Kidney (tissue), 14 donors: ENCODE data around the gene MEGF11. TPM values are rescaled to one million over a fixed set of nuclear protein-coding genes. Genes with fewer than 3 reads are reported as not detected.

Source experiments
- DNase-seq, 5 donors: peaks; one replicate each; pipeline ENCODE4 v3.0.0-alpha.2; 2013 to 2020
- FAIRE-seq: peaks from 2 replicates; lab custom pipeline; 2012; peaks lifted over from hg19 to GRCh38; lab: Jason Lieb, UNC
- H3K27ac ChIP-seq, 2 donors: one replicate each; pipeline ENCODE4 v1.7.0; 2013; ENCODE audit warnings: low read depth in 2 of 2, low read length in 2 of 2, inconsistent platforms in 1 of 2
- H3K27me3 ChIP-seq: one replicate; pipeline ENCODE4 v1.7.1; 2013; ENCODE audit warnings: low read length, inconsistent platforms; ENCODE audit not compliant: control insufficient read depth, insufficient read depth
- H3K36me3 ChIP-seq, 3 donors: one replicate each; pipeline versions ENCODE4 v1.7.0 to v1.7.1; 2013; ENCODE audit warnings: low read length in 3 of 3, control low read depth in 1 of 3, inconsistent platforms in 1 of 3; ENCODE audit not compliant: insufficient read depth in 3 of 3, control insufficient read depth in 2 of 3
- H3K4me1 ChIP-seq, 3 donors: one replicate each; pipeline versions ENCODE4 v1.7.0 to v1.7.1; 2013; ENCODE audit warnings: low read length in 3 of 3, inconsistent platforms in 1 of 3, low read depth in 1 of 3; ENCODE audit not compliant: control insufficient read depth in 2 of 3, insufficient read depth in 2 of 3
- H3K4me3 ChIP-seq, 3 donors: one replicate each; pipeline versions ENCODE4 v1.7.0 to v1.8.1; 2013; ENCODE audit warnings: low read length in 3 of 3, control low read depth in 1 of 3, inconsistent platforms in 1 of 3
- H3K9ac ChIP-seq, 3 donors: one replicate each; pipeline versions ENCODE4 v1.7.0 to v1.7.1; 2013; ENCODE audit warnings: low read length in 3 of 3, control low read depth in 1 of 3, inconsistent platforms in 1 of 3
- H3K9me3 ChIP-seq, 3 donors: one replicate each; pipeline versions ENCODE4 v1.7.0 to v1.7.1; 2013; ENCODE audit warnings: low read length in 3 of 3, control low read depth in 1 of 3, inconsistent platforms in 1 of 3; ENCODE audit not compliant: control insufficient read depth in 2 of 3, insufficient read depth in 1 of 3
- CTCF ChIP-seq: IDR thresholded peaks from 3 replicates; pipeline ENCODE4 v1.5.1; 2012; ENCODE audit warnings: mild to moderate bottlenecking, moderate library complexity, borderline replicate concordance; ENCODE audit not compliant: insufficient read depth; ENCODE audit errors: extremely low read depth
- intact Hi-C: fragments of 100-400 bp; cut with DNase I; formaldehyde crosslinking; loops from one replicate; pipeline ENCODE4 v1.11.1; 2022
- polyA plus RNA-seq: library from polyadenylated mRNA; stranded (reverse); fragments of 350-450 nt; fragmentation: Illumina TruSeq; extraction: RNeasy Lipid Tissue Mini Kit (QIAGEN cat#74804); gene quantifications from one replicate; pipeline ENCODE4 v1.2.3, GENCODE V29; 2014; ENCODE audit warnings: low read depth, low replicate concordance; ENCODE audit not compliant: insufficient read depth
- total RNA-seq: library from RNA; stranded (reverse); fragmentation: NEBNext Ultra II Directional; extraction: Animal tissue kit (Norgen Biotek cat#: 25700); gene quantifications from one replicate; pipeline ENCODE4 v1.2.1, GENCODE V29; 2021
- donor health status: control.
- donor health status: control.
- donor health status: control.
- donor health status: control.
- donor health status: control.
- donor health status: DM: yes; HTN: yes; CAD: no.
- donor health status: Normal renal cell carcinoma (clear cell type).

MEGF11 gene
- total and polyA plus RNA-seq, 2 donors from 2014 or later, result 10.4 to 41.8 TPM

- no peaks in the 10 kb centered on the region for H3K36me3 ChIP-seq
- no peak for FAIRE-seq
- H3K4me1 ChIP-seq, result no peaks in the 10 kb centered on the region
These were observed 16.7 kb downstream of the MEGF11 start for GRCh38 chr15:66236806-66237375.

GRCh38 chr15:66235866-66236265, 17.7 kb downstream of the MEGF11 start:
- DNase-seq (no peak), FAIRE-seq (no peak)
- Histone ChIP-seq H3K9me3 (no peaks in the 10 kb centered on the region), H3K4me1 (no peaks in the 10 kb centered on the region), H3K4me3 (no peak overlapping the region), H3K9ac (no peak overlapping the region), H3K27ac (no peak overlapping the region), H3K36me3 (no peaks in the 10 kb centered on the region), H3K27me3 (no peaks in the 10 kb centered on the region)
- TF ChIP-seq CTCF, result no peak
- intact Hi-C loops, result no loop called here

More at GRCh38 chr15:66236806-66237375, 16.7 kb downstream of the MEGF11 start:
- Histone ChIP-seq H3K9me3 (no peaks in the 10 kb centered on the region), H3K27ac (no peak overlapping the region), H3K27me3 (no peaks in the 10 kb centered on the region), H3K9ac (no peak overlapping the region), H3K4me3 (no peak overlapping the region)
- no peak for TF ChIP-seq CTCF
- no peak for DNase-seq
- intact Hi-C loops, result no loop called here

- no peaks in the 10 kb centered on the region for H3K4me1 ChIP-seq
- DNase-seq (no peak), FAIRE-seq (no peak)
- no peak overlapping the region for H3K9ac ChIP-seq
- H3K4me3 ChIP-seq, result no peak overlapping the region
- no peaks in the 10 kb centered on the region for H3K36me3 ChIP-seq
- H3K9me3 ChIP-seq, result no peaks in the 10 kb centered on the region
- no peak for TF ChIP-seq CTCF
- no peaks in the 10 kb centered on the region for H3K27me3 ChIP-seq
- intact Hi-C loops, result no loop called here
- H3K27ac ChIP-seq, result no peak overlapping the region
These were observed 18.8 kb downstream of the MEGF11 start for GRCh38 chr15:66234798-66235197.
